ENCODE results near the gene SASS6.

SASS6 gene

GRCh38 chr1:100141192-100141591, 8.5 kb upstream of the SASS6 start:
- TF ChIP-seq CTCF (IDR thresholded peaks at IDR 0.05; ENCODE audit: low read depth, low read length, missing control alignments) = no peak
- H3K4me3 ChIP-seq (replicated peaks; ENCODE audit: low read depth, low read length) = no peak overlapping the region
- DNase-seq (ENCODE audit: extremely low read depth, low read depth) = no peak

- no peak for DNase-seq (ENCODE audit: extremely low read depth, low read depth)
- no peak overlapping the region for H3K4me3 ChIP-seq (replicated peaks; ENCODE audit: low read depth, low read length)
- no peak for TF ChIP-seq CTCF (IDR thresholded peaks at IDR 0.05; ENCODE audit: low read depth, low read length, missing control alignments)
Measured at GRCh38 chr1:100137602-100138001, 4.9 kb upstream of the SASS6 start.

- no peak for TF ChIP-seq CTCF (IDR thresholded peaks at IDR 0.05; ENCODE audit: low read depth, low read length, missing control alignments)
- H3K4me3 ChIP-seq (replicated peaks; ENCODE audit: low read depth, low read length) = no peak overlapping the region
- no peak for DNase-seq (ENCODE audit: extremely low read depth, low read depth)
Measured at GRCh38 chr1:100134872-100135271, 2.1 kb upstream of the SASS6 start.

GRCh38 chr1:100131623-100132022, 1.1 kb downstream of the SASS6 start:
- no peak for DNase-seq (ENCODE audit: extremely low read depth, low read depth)
- peak overlapping the region; percentile 95 for H3K4me3 ChIP-seq (replicated peaks; ENCODE audit: low read depth, low read length)
- TF ChIP-seq CTCF (IDR thresholded peaks at IDR 0.05; ENCODE audit: low read depth, low read length, missing control alignments) = no peak

- no peak for TF ChIP-seq CTCF (IDR thresholded peaks at IDR 0.05; ENCODE audit: low read depth, low read length, missing control alignments)
- peak; percentile 35 for DNase-seq (ENCODE audit: extremely low read depth, low read depth)
- H3K4me3 ChIP-seq (replicated peaks; ENCODE audit: low read depth, low read length) = no peak overlapping the region
Measured at GRCh38 chr1:100130552-100131077, 2.1 kb downstream of the SASS6 start.

- no peak for TF ChIP-seq CTCF (IDR thresholded peaks at IDR 0.05; ENCODE audit: low read depth, low read length, missing control alignments)
- DNase-seq (ENCODE audit: extremely low read depth, low read depth) = no peak
- no peak overlapping the region for H3K4me3 ChIP-seq (replicated peaks; ENCODE audit: low read depth, low read length)
Measured at GRCh38 chr1:100127226-100127625, 5.5 kb downstream of the SASS6 start.

GRCh38 chr1:100122177-100122576, 10.6 kb downstream of the SASS6 start:
- no peak for TF ChIP-seq CTCF (IDR thresholded peaks at IDR 0.05; ENCODE audit: low read depth, low read length, missing control alignments)
- no peak overlapping the region for H3K4me3 ChIP-seq (replicated peaks; ENCODE audit: low read depth, low read length)
- DNase-seq (ENCODE audit: extremely low read depth, low read depth) = no peak

Measured in HFF-Myc (cell line).